ENCODE data around the gene ITPKB.
A peak's percentile ranks its signal among the peaks of the same experiment; 100 is the strongest.

The ITPKB gene

GRCh38 chr1:226597616-226598454 lies 141.2 kb downstream of the ITPKB start:
- DNase-seq, result peak; percentile 51

GRCh38 chr1:226596531-226597165 lies 142.4 kb downstream of the ITPKB start:
- peak; percentile 57 for DNase-seq

- no peak for DNase-seq
These were observed 145.5 kb downstream of the ITPKB start for GRCh38 chr1:226593541-226593940.

- no peak for DNase-seq
These were observed 148.5 kb downstream of the ITPKB start for GRCh38 chr1:226590614-226591013.

GRCh38 chr1:226589008-226589733 lies 149.9 kb downstream of the ITPKB start:
- DNase-seq, result no peak

GRCh38 chr1:226588484-226588883 lies 150.6 kb downstream of the ITPKB start:
- DNase-seq, result no peak

- no peak for DNase-seq
These were observed 152.2 kb downstream of the ITPKB start for GRCh38 chr1:226586650-226587422.

GRCh38 chr1:226586116-226586515 lies 153.0 kb downstream of the ITPKB start:
- DNase-seq, result no peak

- DNase-seq, result no peak
These were observed 154.9 kb downstream of the ITPKB start for GRCh38 chr1:226584164-226584563.

GRCh38 chr1:226582966-226583365 lies 156.1 kb downstream of the ITPKB start:
- DNase-seq, result no peak
